GM21390 (cell line): ENCODE results near the gene CLMN.

Experiments used
- ATAC-seq: cut with Tn5 transposase; IDR thresholded peaks from one replicate; pipeline ENCODE4 v1.9.1; 2021; ENCODE audit not compliant: unreplicated experiment

The CLMN gene

DNA sequence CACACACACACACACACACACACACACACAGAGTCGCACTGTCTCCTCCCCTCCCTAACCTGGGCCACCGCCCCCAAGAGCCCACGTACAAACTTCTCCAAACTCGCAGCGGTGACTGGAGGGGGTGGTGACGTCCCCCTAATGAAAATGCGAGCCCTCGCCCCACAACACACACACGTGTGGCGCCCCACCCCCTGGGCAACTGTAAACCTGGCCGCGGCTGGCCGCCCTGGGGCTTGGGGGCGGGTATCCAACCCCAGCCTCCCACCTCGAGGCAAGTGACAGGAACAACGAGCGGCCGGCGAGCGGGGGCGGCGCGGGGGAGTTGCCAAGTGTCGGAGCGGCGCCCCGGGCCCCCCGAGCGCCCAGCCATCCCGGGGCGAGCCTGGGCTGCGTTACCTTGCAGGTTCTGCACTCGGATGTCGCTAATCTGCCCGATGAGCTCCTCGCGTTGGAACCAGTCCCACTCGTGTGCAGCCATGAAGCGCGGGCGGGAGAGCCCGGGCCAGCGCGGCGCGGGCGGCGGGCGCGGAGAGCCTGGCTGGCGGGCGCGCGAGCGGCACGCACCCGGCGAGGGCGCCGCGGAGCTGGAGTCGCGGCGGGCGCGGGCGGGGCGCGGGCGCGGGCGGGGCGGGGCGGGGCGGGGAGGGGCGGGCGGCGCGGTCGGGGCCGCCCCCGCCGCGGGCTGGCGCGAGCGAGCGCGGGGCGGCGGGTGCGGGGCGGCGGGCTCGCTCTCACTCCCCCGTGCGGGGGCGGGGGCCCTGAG lies at the start of gene CLMN:
CLMN (minus strand) TSS at position 597 of the 766 bp plus-strand sequence; CDS start at position 481, 116 bp downstream.
- ATAC-seq: peak; percentile 47

DNA sequence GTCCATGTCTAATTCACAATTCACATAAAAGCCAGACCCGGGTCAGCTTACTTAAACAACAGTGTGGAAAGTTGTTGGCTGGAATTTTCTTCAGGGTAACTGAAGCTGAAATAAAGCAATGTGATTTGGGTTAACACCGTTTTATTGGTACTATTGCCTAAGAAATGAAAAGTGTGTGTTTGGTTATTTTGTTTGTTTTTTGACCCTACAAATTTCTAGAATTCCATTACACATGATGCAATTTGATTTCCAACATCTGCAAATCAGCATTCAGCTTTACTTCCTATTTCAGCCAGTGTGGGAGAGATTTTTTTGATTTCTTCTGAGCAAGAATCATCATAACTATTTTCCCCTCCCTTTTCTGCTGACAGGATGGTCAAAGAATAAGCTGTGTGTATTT lies 45.7 kb upstream of the CLMN start:
- no peak for ATAC-seq

DNA sequence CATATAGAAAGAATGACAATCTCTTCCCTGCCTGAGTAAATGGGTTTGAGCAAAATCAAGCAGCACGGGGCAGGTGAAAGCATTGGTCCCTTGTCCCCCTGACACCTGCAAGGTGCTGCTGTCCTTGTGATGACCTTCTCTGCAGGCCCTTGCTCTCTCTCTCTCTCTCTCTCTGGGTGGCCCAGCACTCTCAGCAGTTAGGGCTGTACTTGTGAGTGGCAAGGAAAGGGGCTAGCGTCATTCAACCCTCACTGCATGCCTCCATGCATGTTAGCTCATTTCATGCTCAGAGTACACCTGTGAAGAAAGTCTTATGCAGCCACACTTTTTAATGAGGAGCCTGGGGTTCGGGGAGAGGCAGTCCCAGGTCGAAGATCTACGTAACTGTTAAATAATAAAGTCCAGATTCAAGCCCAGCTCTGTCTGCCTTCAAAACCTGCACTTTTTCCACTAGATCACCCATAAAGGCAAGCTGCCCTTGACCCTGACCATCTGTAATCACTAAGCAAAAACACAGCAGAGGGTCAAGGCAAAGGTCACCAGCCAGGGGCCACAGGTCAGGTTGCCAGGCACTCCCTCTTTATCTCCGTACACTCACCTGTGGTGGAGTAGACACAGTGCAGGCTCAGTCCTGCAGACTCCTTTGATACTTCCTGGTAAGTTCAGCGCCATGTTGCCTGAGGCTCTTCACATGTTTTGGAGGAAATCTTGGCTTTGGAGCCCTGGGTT lies 44.9 kb upstream of the CLMN start:
- no peak for ATAC-seq

- ATAC-seq: no peak
Observed at GRCh38 chr14:95363468-95363954, 43.8 kb upstream of the CLMN start.

DNA sequence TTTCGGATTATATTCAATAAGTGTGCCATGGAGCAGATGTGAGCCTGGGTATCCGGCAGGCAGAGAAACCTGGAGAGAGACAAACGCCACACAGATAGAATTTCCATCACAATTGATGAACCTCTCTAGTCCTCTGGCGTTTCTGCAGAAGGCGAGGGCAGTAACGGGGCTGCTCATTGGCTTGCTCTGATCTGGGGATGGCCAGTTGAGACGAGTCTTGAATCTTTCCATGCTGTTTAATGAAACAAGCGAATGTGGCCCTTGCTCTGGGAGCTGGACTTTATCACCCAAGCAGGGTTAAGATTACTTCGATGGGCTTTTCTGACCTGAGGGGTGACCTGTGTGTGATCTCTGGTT lies 42.4 kb upstream of the CLMN start:
- no peak for ATAC-seq

- peak; percentile 67 for ATAC-seq
Observed at GRCh38 chr14:95361373-95362137, 41.8 kb upstream of the CLMN start.

GRCh38 chr14:95360828-95361227 lies 41.1 kb upstream of the CLMN start:
- ATAC-seq: no peak

DNA sequence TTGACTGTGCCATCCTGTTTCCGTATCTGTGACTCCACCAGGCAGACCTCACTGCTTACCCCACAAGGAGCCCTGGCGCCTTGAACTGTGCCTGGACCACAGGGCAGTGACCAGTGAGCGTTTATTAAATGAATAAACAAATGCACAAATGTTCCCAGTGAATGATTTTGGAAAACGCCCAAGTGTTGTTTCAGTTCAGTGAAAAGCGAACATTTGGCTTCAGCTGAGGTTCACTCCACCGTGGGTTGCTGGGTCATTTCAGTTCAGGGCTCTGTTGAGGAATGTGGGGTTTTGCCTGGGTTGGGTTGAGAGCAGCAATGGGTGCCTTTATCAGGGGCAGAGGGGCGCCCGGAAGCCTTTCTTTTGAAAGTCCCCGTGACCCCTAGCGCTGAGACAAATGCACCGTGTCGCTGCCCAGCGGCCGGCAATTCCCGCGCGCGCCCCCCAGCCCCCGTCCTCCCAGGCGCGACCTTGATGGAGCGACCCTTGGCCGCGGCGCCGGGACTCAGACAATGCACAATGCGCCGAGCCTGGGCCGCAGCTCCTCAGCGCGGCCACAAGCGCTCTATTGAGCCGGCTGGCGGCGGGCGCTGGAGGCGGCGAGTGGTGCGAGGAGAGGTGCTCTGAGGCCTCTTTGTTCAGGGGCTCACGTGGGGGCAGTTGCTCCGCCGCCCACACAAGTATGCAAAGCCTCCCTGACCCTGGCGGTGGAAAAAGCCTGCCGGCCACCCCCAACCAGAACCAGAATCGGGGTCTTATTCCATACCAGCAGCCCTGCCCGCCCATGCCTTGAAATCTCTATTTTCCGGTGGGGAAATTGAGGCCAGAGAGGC lies 40.5 kb upstream of the CLMN start:
- no peak for ATAC-seq

- no peak for ATAC-seq
Observed at GRCh38 chr14:95356245-95356869, 36.6 kb upstream of the CLMN start.

- ATAC-seq: no peak
Observed at GRCh38 chr14:95355422-95355821, 35.7 kb upstream of the CLMN start.

DNA sequence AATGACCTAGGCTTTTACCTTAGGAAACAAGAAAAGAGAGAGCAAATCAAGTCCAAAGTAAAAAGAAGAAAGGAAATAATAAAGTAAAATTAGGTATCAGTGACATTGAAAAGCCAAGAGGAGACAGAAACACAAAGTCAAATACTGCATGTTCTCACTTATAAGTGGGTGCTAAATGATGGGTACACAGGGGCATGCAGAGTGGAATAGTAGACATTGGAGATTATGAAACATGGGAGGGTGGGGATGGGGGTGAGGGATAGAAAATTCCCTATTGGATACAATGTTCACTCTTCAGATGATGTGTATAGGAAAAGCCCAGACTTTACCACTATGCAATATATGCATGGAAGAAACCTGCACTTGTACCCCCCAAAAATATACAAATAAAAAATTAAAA lies 35.1 kb upstream of the CLMN start:
- ATAC-seq: no peak

DNA sequence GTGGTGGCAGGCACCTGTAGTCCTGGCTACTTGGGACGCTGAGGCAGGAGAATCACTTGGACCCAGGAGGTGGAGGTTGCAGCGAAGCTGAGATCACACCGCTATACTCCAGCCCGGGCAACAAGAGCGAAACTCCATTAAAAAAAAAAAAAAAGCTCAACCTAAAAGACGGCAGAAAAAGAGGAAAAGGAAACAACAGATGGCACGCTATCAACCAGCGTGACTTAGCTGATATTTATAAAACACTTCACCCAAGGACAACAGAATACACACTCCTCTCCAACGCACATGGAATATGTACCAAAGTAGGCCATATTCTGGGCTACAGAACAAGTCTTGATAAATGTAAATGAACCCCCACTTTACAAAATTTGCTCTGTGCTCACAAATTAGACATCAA lies 34.0 kb upstream of the CLMN start:
- no peak for ATAC-seq

DNA sequence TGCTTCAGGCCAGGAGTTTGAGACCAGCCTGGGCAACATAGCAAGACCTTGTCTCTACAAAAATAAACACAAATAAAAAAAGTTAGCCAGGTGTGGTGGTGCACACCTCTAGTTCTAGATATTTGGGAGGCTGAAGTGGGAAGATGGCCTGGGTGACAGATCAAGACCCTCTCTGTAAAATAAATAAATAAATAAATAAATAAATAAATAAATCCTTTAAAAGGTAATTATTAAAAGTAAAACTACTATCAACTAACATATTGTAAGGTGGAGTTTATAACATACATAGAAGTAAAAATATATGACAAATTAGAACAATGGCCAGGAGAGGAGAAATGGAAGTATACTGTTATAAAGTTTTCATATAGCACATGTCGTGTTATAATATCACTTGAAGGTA lies 33.3 kb upstream of the CLMN start:
- ATAC-seq: no peak

GRCh38 chr14:95352481-95352880 lies 32.8 kb upstream of the CLMN start:
- no peak for ATAC-seq

- no peak for ATAC-seq
Observed at GRCh38 chr14:95349241-95349640, 29.5 kb upstream of the CLMN start.

DNA sequence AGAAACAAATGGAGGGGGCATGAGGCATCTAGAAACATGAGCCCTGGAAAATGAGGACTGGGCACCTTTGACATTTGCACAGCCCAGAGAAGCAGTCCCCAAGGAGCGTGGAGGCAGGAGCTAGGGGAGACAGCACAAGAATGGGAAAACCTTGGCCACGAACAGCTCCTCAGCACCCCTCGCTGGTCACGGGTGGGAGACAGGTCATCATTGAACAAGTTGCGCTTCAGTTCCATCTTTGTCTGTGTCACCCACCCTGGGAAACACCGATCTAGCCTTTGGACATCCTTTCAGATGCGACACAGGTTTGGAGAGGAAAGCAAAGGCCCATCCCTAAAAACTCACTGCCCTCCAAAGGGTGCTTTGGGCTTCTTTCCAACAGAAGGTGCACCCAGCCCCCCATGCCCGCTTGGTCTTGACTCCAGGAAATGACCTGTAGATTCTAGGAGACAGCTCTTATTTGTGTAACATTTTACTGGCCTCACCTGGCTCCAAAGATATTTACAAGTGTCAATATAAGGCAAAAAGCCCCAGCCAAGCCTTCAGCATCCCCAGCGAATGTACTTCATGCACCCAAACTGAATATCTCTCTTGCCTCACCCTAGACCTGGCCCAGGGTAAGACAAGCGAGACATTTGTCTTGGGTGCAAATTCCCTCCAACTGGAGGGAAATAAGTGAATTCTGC lies 28.8 kb upstream of the CLMN start:
- no peak for ATAC-seq

DNA sequence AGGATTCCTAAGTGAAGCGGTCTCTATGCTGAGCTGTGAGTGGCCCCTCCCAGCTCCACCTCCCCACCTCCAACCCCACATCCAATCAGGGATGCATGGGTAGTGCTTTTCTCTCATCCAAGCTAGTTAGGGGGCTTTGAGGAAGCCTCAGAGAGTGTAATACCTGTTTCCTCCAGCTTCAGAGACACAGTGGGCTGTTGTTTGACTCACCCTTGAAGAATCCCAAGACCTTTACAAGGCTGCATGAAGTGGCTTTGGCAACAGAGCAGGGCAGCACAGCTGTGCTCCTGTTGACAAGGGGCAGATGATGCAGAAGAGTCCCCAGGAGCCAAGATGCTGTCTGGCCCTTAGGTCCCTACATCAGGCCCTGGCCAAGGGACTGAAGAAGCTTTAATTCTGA lies 27.1 kb upstream of the CLMN start:
- ATAC-seq: no peak

DNA sequence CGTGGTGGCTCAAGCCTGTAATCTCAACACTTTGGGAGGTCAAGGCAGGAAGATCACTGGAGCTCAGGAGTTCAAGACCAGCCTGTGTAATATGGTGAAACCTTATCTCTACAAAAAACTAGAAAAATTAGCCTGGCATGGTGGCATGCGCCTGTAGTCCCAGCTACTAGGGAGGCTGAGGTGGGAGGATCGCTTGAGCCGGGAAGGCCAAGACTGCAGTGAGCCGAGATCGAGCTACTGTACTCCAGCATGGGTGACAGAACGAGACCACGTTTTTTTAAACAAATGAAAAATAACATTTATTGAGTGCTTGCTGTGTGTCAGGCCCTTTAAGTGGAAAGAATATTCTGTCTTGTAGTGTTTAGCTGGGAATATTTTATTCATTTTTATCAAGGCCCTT lies 26.6 kb upstream of the CLMN start:
- ATAC-seq: no peak

GRCh38 chr14:95345032-95345431 lies 25.3 kb upstream of the CLMN start:
- ATAC-seq: peak; percentile 75

- no peak for ATAC-seq
Observed at GRCh38 chr14:95344536-95344935, 24.8 kb upstream of the CLMN start.
